22Rv1 (cell line): ENCODE data around the gene IL17A.
A peak's percentile ranks its signal among the peaks of the same experiment; 100 is the strongest.

Experiments used
- ZFX ChIP-seq: fragments of 450-650 bp; IDR thresholded peaks from 2 replicates; pipeline ENCODE4 v1.6.1; 2017; ENCODE audit warnings: antibody characterized with exemption, borderline replicate concordance
- TF ChIP-seq, protein P1 (sequence below): fragments of 450-650 bp; IDR thresholded peaks from 2 replicates; pipeline ENCODE4 v1.5.1; 2017; ENCODE audit warnings: mild to moderate bottlenecking

DNA sequence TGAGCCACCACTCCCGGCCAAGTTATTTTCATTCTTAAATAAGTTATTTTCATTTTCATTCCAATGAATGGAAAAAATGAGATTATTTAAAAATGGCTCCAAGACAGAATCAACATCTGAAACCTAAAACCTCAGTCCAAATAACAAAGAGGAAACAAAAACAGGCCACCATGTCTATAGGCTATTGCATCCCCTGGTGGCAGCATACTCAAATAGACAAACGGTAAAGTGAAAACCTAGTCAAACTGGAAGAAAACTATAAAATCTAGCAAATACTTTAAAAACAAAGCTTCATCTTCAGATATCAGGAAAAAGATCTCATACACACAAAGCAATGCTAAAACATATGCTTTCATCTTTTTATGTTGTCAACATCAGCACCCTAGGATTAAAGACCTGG lies 20.9 kb downstream of the IL17A start:
- TF ChIP-seq, protein P1, sequence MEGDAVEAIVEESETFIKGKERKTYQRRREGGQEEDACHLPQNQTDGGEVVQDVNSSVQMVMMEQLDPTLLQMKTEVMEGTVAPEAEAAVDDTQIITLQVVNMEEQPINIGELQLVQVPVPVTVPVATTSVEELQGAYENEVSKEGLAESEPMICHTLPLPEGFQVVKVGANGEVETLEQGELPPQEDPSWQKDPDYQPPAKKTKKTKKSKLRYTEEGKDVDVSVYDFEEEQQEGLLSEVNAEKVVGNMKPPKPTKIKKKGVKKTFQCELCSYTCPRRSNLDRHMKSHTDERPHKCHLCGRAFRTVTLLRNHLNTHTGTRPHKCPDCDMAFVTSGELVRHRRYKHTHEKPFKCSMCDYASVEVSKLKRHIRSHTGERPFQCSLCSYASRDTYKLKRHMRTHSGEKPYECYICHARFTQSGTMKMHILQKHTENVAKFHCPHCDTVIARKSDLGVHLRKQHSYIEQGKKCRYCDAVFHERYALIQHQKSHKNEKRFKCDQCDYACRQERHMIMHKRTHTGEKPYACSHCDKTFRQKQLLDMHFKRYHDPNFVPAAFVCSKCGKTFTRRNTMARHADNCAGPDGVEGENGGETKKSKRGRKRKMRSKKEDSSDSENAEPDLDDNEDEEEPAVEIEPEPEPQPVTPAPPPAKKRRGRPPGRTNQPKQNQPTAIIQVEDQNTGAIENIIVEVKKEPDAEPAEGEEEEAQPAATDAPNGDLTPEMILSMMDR = peak; percentile 26; the same call in 1 of the 2 replicates
- no peak for TF ChIP-seq ZFX
